SK-N-SH treated with all-trans-retinoic acid at 6 μM for 48 hours (cell line): Measurements from ENCODE around the gene DYNLT1.

Source experiments
- GLIS3 ChIP-seq: fragments of 250-450 bp; sonication (Bioruptor Pico); IDR thresholded peaks from 2 replicates; pipeline ENCODE4 v1.5.0; 2020; ENCODE audit warnings: mild to moderate bottlenecking, moderate library complexity
- TOX ChIP-seq: fragments of 250-450 bp; sonication (Bioruptor Pico); IDR thresholded peaks from 2 replicates; pipeline ENCODE4 v1.8.0; 2021; ENCODE audit warnings: mild to moderate bottlenecking, moderate library complexity, borderline replicate concordance
- TF ChIP-seq, protein P1 (sequence below): fragments of 250-450 bp; sonication (Bioruptor Pico); IDR thresholded peaks from 2 replicates; pipeline ENCODE4 v1.5.0; 2020; ENCODE audit warnings: mild to moderate bottlenecking, moderate library complexity

DNA sequence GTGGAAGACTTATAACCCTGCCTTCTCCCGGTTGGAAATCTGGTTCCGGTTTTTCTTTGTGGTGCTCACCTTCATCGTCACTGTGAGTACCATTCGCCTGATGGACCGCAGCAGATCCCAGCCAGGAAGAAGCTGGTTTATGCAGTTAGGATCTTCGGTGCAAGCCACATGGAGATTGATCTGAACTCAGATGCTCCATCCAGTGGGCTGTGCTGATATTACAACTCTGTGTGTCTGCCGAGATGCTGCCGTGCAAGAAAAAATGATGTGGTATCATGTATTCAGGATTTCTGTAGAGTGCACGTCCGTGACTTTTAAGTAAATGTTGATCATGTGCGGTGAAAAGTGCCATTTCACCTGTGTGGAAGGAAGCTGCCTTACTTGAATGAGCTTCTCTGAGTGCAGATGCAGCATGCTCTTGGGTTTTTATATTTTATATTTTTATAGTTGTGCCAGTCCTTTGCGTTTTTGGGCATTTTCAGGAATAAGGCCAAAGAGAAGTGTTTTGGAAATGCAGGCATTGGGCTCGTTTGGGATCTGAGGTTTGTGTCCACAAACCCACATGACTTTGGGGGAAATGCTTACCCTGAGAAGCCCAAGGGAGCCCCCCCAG, 39.2 kb downstream of the DYNLT1 start:
- TF ChIP-seq GLIS3 (no peak), TOX (CRISPR knock-in tag) (no peak)
- TF ChIP-seq, protein P1, sequence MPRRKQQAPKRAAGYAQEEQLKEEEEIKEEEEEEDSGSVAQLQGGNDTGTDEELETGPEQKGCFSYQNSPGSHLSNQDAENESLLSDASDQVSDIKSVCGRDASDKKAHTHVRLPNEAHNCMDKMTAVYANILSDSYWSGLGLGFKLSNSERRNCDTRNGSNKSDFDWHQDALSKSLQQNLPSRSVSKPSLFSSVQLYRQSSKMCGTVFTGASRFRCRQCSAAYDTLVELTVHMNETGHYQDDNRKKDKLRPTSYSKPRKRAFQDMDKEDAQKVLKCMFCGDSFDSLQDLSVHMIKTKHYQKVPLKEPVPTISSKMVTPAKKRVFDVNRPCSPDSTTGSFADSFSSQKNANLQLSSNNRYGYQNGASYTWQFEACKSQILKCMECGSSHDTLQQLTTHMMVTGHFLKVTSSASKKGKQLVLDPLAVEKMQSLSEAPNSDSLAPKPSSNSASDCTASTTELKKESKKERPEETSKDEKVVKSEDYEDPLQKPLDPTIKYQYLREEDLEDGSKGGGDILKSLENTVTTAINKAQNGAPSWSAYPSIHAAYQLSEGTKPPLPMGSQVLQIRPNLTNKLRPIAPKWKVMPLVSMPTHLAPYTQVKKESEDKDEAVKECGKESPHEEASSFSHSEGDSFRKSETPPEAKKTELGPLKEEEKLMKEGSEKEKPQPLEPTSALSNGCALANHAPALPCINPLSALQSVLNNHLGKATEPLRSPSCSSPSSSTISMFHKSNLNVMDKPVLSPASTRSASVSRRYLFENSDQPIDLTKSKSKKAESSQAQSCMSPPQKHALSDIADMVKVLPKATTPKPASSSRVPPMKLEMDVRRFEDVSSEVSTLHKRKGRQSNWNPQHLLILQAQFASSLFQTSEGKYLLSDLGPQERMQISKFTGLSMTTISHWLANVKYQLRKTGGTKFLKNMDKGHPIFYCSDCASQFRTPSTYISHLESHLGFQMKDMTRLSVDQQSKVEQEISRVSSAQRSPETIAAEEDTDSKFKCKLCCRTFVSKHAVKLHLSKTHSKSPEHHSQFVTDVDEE (CRISPR knock-in tag): no peak
